ENCODE data around the gene MEGF9.

DNA sequence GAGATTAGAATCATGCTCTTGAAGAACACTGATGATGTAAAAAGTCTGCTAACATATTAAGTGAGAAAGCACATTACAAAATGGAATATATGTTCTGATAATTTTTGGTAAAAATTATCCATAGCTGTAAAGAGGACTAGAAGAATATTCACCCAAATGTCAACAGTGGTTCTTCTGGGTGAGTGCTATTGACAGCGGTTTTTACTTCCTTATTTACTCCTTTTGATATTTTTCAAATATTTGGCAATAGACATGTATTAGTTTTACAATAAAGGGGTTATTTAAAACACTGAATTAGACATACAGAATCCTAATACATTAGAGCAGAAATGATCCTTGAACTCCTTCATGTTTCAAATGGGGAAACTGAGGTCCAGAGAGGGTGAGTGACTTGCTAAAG is 26.9 kb upstream of the MEGF9 start:
- TF ChIP-seq SRF (IDR thresholded peaks at IDR 0.05; ENCODE audit: low read depth) = no peak
- TF ChIP-seq, protein P1, sequence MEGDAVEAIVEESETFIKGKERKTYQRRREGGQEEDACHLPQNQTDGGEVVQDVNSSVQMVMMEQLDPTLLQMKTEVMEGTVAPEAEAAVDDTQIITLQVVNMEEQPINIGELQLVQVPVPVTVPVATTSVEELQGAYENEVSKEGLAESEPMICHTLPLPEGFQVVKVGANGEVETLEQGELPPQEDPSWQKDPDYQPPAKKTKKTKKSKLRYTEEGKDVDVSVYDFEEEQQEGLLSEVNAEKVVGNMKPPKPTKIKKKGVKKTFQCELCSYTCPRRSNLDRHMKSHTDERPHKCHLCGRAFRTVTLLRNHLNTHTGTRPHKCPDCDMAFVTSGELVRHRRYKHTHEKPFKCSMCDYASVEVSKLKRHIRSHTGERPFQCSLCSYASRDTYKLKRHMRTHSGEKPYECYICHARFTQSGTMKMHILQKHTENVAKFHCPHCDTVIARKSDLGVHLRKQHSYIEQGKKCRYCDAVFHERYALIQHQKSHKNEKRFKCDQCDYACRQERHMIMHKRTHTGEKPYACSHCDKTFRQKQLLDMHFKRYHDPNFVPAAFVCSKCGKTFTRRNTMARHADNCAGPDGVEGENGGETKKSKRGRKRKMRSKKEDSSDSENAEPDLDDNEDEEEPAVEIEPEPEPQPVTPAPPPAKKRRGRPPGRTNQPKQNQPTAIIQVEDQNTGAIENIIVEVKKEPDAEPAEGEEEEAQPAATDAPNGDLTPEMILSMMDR (IDR thresholded peaks at IDR 0.05 in 2 of 3, conservative IDR thresholded peaks at IDR 0.05 in 1 of 3; ENCODE audit: borderline replicate concordance in 1 of 3, insufficient read depth in 1 of 3, low read depth in 2 of 3, low read length in 2 of 3) = no peak
- TF ChIP-seq, protein P2, sequence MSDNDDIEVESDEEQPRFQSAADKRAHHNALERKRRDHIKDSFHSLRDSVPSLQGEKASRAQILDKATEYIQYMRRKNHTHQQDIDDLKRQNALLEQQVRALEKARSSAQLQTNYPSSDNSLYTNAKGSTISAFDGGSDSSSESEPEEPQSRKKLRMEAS (IDR thresholded peaks at IDR 0.05) = no peak
- no peak for TF ChIP-seq JUND (IDR thresholded peaks at IDR 0.05)
- no peak for TF ChIP-seq SIN3A (IDR thresholded peaks at IDR 0.05; ENCODE audit: low read depth)
- TF ChIP-seq EZH2 (IDR thresholded peaks at IDR 0.05) = no peak
- no peak for TF ChIP-seq POLR2A (IDR thresholded peaks at IDR 0.05; ENCODE audit: borderline replicate concordance, extremely low read depth, insufficient read depth, insufficient read length)
- no peak for TF ChIP-seq YY1 (IDR thresholded peaks at IDR 0.05; ENCODE audit: extremely low read depth, insufficient replicate concordance, low read depth, low read length)
- no peak for TF ChIP-seq POLR2AphosphoS5 (IDR thresholded peaks at IDR 0.05; ENCODE audit: low read depth, low read length)
- no peak for TF ChIP-seq EGR1 (IDR thresholded peaks at IDR 0.05; ENCODE audit: low read depth)
- no peak for TF ChIP-seq EZH2phosphoT487 (IDR thresholded peaks at IDR 0.05; ENCODE audit: borderline replicate concordance)
- no peak for TF ChIP-seq TCF7L2 (IDR thresholded peaks at IDR 0.05; ENCODE audit: borderline replicate concordance, extremely low read depth, insufficient read depth, insufficient read length)
- TF ChIP-seq, protein P3, sequence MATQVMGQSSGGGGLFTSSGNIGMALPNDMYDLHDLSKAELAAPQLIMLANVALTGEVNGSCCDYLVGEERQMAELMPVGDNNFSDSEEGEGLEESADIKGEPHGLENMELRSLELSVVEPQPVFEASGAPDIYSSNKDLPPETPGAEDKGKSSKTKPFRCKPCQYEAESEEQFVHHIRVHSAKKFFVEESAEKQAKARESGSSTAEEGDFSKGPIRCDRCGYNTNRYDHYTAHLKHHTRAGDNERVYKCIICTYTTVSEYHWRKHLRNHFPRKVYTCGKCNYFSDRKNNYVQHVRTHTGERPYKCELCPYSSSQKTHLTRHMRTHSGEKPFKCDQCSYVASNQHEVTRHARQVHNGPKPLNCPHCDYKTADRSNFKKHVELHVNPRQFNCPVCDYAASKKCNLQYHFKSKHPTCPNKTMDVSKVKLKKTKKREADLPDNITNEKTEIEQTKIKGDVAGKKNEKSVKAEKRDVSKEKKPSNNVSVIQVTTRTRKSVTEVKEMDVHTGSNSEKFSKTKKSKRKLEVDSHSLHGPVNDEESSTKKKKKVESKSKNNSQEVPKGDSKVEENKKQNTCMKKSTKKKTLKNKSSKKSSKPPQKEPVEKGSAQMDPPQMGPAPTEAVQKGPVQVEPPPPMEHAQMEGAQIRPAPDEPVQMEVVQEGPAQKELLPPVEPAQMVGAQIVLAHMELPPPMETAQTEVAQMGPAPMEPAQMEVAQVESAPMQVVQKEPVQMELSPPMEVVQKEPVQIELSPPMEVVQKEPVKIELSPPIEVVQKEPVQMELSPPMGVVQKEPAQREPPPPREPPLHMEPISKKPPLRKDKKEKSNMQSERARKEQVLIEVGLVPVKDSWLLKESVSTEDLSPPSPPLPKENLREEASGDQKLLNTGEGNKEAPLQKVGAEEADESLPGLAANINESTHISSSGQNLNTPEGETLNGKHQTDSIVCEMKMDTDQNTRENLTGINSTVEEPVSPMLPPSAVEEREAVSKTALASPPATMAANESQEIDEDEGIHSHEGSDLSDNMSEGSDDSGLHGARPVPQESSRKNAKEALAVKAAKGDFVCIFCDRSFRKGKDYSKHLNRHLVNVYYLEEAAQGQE (IDR thresholded peaks at IDR 0.05; ENCODE audit: low read depth) = no peak
